Measurements from ENCODE around the gene CITED1.

CITED1 gene

GRCh38 chrX:72308566-72309296 is 3.0 kb upstream of the CITED1 start:
- DNase-seq: peak; percentile 28

- DNase-seq: no peak
Observed at GRCh38 chrX:72308209-72308565, 2.5 kb upstream of the CITED1 start.

DNA sequence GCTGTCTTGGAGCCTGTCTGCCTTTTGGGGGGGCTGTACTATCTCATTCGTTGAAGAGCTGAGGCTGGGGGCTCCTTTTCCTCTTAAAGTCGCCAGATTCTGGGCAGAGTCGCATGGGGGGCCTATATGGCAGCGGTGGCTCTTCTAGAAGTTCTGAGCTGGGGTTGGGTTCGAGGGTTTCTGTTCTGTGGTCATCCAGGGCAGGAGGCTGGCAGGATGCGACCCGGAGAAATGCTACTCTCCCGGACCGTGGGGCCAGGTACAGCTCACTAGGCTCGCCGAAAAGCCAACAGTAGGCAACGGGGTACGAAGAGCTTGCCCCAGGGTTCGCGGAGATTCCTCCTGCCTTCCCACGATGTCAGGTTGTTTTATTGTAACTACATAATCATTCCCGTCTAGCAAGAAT is 1.9 kb upstream of the CITED1 start:
- no peak for DNase-seq

DNA sequence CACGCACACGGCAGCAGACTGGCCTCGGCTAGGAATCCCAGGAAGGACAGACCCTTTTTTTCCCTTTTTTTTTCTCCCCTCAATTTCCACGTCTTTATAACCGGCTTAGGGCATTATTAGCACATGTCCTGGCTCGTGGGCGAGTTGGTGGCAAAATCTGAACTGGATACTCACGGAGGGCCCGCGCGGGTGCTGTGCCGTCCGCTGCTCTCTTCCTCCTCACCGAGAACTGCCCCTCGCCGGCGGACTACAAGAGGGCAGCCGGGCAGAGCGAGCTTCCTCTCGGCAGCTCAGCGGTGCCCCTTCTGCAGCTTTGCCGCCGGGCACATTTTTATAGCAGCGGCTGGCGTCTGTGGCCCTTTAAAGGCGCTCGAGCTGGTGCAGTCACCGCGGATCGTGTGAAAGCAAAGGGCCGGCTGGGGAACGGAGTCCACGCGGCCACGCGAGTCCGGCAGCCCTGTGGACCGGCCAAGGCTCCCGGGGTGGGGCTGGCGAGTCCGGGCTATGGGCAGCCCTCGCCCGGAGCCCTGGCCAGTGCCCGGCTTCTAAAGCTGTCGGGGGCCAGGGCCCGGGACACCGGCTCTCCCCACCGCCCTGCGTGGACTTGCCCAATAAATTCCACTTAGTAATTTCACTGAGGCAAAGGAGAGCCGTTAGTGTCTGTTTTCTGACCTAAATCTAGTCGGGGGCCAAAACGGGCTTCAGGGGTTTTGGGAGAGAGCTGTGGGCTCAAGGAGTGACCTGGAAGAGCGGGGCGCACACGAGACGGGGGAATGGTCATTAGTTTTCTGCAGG is 1.3 kb upstream of the CITED1 start:
- DNase-seq: peak; percentile 22

DNA sequence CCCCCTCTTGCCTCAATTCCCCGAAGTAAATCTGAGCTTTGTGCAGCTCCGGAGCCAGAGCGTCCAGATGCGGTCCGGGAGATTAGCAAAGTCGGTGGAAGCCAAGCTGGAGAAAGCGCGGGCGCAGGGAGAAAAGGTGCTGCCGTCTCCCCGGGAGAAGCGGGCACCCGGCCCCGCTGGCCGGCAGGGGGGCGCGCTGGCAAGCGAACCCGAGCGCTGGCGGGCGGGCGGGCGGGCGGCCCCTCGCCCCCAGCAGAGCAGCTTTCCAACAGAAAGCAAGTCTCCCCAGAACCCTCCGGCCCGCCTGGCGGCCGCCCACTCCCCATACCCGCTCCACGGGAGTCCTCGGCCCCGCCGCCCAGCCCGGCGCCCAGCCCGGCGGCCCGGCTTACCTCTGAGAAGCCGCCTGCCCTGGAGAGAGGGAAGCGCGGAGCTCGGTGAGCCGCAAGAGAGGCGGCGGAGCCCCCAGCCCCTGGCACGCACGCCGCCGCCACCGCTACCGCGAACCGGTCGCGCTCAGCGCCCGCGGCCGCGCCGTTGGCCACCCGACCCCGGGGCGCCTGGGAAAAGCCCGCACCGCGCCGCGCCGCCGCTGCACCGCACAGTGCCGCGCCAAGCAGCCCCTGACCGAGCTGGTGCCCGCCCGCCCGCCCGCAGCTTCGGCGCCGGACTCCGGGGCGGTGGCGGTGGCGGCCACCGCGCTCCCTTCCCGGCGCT is 529 bp upstream of the CITED1 start:
- DNase-seq: no peak

DNA sequence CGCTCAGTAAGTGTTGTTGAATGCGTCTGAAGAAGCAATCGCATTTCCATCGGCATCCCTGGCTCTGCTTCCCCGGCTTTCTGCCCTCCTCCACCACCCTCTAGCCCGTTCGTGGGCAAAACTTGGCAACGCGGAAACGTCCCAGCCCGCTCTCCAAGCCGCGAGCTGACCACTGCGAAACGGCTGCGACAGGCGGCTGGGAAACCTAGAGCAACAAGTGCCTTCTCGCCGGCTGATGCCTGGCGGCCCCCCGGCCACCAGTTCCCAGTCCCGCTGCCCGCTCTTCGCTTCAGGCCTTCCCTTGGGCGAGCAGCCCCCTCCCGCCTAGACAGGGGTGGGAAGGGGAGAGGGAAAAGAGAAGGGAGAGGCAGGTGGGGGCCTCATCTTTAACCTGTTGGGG is 837 bp downstream of the CITED1 start:
- DNase-seq: no peak

DNA sequence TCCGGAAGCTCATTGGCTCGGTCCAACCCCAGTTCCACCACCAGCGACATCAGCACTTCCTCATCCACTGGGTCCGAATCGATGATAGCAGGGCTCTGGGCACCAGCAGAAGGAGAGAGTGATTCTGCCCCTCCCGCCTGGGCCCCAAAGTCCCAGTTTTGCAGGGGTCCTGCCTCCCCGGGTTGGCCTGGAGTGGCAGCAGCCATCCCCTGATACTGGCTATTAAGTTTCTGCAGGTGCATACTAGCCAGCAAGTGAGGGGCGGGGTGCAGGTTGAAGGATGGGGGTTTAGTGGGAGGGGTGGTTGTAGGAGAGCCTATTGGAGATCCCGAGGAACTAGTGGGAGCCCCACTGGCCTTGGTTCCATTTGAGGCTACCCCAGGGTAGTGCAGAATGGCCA is 3.9 kb downstream of the CITED1 start:
- no peak for DNase-seq

- no peak for DNase-seq
Observed at GRCh38 chrX:72299891-72300630, 5.7 kb downstream of the CITED1 start.

DNA sequence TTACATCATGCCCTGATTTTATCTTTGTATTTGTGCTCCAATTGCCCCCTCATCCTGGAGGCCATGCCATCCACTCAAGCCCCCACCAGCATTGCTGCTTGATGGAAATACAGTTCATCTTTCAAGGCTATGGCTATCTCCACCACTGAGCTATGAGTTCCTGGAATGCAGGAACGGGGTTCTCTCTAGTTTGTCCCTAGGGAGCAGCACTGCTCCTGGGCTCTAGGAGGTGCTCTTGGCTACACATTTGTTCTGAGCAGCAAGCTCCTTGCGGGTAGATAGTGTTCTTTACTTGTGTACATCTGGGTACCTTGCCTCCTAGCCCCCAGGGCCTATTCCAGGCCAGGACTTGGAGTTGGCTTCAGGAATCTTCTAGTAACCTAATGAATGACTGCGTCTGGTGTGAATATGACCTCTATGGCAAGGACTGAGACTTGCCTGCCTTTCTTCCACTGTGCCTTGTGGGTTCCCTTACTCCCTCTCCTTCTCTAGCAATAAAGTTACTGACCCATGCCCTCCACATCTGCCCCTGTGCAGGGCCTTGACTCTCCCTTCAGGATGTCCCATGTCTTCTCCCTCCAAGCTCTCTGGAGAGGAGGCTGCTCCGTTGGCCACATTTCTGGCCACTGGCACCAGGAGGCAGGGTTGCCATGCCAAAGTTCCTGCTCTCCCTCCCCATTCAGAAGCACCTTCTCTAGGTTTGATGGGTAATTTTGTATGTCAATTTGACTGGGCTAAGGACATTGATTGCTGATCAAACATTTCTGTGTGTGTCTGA is 7.6 kb downstream of the CITED1 start:
- no peak for DNase-seq

DNA sequence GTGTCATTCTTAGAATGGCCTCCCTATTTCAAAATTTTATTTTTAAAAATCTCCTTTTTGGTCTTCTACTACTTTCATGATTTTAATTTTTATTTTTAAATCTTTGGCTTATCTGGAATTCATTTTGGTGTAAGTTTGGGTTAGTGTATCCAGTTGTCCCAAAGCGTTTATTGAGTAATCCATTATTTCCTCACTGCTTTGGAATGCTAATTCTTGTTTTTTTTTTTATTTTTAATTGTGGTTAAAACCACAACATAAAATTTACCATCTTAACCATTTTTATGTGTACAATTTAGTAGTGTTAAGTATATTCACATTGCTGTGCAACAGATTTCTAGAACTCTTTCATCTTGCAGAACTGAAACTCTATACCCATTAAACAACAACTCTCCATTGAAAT is 8.7 kb downstream of the CITED1 start:
- DNase-seq: no peak

DNA sequence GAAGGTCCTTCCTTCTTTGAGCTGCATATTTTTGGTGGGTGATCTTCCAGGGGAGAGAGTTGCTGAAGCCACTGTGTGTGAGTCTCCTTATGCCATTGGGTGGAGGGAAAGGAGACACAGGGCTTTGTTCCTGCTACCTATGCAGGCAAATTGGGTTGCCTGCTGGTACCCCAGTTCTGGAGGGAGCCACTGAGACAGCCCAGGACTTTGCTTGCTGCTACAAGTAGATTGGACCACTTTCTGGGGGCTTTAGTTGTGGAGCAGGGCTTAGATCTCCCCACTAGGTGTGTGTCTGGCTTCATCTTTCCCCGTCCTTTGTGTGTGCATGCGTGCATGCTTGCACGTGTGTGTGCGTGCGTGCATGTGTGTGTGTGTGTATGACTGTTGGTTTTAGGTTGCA is 10.0 kb downstream of the CITED1 start:
- no peak for DNase-seq

DNA sequence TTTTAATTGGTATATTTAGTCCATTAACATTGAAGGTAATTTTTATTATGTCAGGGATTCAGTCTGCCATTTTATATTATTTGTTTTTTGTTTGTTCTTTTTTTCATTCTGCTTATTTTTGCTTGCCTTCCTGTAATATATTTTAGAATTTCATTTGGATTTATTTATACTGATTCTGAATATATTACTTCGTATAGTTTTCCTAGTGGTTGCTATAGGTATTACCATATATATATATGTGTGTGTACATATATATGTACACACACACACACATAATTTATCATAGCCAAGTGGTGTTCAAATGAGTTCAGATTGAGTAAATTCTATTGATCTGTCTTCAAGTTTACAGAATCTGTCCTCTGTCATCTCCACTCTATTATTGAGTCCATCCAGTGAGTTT is 11.2 kb downstream of the CITED1 start:
- DNase-seq: no peak

GRCh38 chrX:72282302-72282701 is 23.4 kb downstream of the CITED1 start:
- no peak for DNase-seq

DNA sequence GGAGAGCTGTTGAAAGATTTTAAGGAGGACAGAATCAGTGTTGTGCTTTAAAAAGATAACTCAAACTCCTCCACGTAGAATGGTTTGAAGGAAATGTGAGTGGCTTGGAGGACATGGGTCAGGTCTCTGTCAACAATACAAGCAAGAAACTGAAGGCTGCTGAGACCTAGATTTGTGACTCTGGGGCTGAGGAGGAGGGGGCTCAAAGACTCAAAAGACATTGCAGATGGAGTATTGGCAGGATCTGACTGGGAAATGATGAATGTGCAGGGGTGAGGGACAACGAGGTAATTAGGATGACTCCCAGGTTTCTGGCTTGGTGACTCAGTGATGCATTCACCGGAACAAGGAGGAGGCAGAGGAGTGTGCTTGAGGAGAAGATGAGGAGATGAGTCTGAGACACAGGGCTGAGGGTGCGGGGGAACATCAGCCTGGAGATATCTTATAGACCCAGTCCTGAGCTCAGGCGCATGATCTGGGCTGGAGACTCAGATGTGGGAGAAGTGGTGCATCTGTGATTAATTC is 25.3 kb downstream of the CITED1 start:
- no peak for DNase-seq

GRCh38 chrX:72276478-72276953 is 29.2 kb downstream of the CITED1 start:
- DNase-seq: no peak

DNA sequence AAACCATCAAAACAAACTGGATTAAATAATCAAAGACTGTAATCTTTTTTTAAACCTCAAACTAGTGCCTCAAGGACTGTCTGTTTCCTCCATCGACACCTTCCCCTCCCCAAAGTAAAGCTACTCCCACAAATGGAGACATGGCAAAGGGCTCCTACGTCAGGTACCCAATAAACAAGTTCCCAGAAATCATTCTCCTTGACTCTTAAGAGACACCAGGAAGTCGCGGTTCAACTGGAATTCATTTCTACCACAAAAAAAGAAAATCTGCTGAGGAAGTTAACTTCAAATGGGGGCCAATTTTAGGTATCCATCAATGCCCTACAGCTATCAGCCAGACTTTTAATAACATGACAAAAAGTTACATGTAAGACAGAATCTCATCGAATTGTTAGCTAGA is 31.2 kb downstream of the CITED1 start:
- DNase-seq: no peak

GRCh38 chrX:72273718-72274117 is 32.0 kb downstream of the CITED1 start:
- DNase-seq: no peak

DNA sequence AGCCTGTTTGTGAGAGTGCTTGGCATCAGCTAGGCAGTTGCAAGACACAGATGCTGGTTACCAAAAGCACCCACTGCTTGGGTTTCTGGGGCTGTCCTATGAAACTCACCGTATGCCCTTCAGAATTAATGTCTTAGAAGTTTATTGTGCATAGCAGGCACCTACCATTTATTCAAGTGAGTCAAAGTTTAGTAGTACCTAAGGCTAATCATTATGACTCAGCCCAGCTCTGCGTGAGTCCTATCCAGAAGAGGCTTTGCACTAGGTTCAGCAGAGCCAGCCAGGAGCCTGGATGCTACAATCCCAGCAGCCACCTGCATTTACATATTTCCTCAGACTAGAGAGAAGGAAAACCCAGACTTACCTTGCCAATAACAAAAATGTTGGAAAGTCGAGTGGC is 32.8 kb downstream of the CITED1 start:
- DNase-seq: no peak

DNA sequence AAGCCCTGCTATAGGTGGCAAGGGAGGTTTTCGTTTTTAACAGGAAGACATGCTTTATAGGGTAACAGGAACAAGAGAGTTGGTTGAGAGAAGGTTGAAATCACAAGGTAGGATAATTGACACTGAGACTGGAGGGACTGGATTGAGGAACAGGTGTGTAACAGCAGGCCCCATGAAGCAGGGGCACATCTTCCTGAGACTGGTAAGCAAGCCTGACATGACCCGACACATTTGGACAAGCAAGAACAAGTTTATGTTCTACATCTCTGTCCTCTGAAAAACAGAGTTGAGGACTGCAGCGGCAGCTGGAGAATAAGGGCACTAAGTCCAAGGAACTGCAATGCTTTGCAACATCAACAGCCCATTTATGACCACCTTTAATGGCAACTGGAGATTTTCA is 33.9 kb downstream of the CITED1 start:
- DNase-seq: no peak

DNA sequence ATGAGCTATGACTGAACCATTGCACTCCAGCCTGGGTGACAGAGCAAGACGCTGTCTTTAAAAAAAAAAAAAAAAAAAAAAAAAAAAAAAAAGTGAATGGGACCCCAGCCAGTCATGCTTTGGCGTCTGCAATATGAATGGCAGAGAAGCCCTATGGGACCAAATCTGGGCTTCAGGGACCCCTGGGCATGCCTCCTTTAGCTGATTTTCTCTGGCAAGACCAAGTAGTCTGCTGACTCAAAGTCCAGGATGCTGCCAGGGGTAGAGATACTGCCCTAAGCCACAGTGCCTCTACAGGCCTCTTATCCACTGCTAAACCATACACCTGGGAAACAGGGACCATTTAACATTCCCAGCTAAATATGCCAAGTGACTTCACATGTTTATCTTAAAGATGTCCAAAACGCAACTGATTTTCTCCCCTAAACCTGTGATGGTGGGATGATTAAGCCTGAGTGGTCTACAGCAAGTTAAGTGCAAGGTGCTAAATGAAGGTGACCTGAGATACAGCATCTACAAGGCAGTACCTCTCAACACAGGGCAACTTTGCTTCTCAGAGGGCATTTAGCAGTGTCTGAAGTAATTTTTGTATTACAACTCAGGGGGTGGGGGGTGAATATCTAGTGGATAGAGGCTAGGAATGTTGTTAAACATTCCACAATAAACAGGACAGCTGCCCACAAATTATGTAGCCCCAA is 34.5 kb downstream of the CITED1 start:
- DNase-seq: no peak

GRCh38 chrX:72270316-72270866 is 35.3 kb downstream of the CITED1 start:
- DNase-seq: no peak
